ENCODE measurements around the gene OR1L6. TPM values are rescaled to one million over a fixed set of nuclear protein-coding genes. Genes with fewer than 3 reads are reported as not detected.

Gene OR1L6
- total and polyA plus RNA-seq, 2 of the 13 experiments (the other 11 are each of a cell fraction or from before 2014, with no cell fraction given): not detected

DNA sequence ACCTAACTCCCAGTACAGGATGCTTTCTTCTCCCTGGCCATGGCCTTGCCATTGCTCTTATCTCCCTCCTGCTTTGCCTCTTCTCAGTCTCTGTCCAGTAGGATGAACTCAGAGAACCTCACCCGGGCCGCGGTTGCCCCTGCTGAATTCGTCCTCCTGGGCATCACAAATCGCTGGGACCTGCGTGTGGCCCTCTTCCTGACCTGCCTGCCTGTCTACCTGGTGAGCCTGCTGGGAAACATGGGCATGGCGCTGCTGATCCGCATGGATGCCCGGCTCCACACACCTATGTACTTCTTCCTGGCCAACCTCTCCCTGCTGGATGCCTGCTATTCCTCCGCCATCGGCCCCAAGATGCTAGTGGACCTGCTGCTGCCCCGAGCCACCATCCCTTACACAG lies 46.7 kb downstream of the OR1L6 start, which contains the start of gene OR5C1 (continued):
- TF ChIP-seq, protein P1, sequence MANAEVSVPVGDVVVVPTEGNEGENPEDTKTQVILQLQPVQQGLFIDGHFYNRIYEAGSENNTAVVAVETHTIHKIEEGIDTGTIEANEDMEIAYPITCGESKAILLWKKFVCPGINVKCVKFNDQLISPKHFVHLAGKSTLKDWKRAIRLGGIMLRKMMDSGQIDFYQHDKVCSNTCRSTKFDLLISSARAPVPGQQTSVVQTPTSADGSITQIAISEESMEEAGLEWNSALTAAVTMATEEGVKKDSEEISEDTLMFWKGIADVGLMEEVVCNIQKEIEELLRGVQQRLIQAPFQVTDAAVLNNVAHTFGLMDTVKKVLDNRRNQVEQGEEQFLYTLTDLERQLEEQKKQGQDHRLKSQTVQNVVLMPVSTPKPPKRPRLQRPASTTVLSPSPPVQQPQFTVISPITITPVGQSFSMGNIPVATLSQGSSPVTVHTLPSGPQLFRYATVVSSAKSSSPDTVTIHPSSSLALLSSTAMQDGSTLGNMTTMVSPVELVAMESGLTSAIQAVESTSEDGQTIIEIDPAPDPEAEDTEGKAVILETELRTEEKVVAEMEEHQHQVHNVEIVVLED (CRISPR knock-in tag; IDR thresholded peaks at IDR 0.05; ENCODE audit: borderline replicate concordance): no peak
- TF ChIP-seq ZNF605 (CRISPR knock-in tag; IDR thresholded peaks at IDR 0.05) (no peak), ZFP62 (CRISPR knock-in tag; IDR thresholded peaks at IDR 0.05) (no peak), NFYC (CRISPR knock-in tag; IDR thresholded peaks at IDR 0.05) (no peak), SMARCE1 (IDR thresholded peaks at IDR 0.05; ENCODE audit: borderline replicate concordance) (no peak), ARNTL (CRISPR knock-in tag; IDR thresholded peaks at IDR 0.05) (no peak)
- TF ChIP-seq, protein P2, sequence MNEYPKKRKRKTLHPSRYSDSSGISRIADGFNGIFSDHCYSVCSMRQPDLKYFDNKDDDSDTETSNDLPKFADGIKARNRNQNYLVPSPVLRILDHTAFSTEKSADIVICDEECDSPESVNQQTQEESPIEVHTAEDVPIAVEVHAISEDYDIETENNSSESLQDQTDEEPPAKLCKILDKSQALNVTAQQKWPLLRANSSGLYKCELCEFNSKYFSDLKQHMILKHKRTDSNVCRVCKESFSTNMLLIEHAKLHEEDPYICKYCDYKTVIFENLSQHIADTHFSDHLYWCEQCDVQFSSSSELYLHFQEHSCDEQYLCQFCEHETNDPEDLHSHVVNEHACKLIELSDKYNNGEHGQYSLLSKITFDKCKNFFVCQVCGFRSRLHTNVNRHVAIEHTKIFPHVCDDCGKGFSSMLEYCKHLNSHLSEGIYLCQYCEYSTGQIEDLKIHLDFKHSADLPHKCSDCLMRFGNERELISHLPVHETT (CRISPR knock-in tag; conservative IDR thresholded peaks at IDR 0.05): no peak
- TF ChIP-seq, protein P3, sequence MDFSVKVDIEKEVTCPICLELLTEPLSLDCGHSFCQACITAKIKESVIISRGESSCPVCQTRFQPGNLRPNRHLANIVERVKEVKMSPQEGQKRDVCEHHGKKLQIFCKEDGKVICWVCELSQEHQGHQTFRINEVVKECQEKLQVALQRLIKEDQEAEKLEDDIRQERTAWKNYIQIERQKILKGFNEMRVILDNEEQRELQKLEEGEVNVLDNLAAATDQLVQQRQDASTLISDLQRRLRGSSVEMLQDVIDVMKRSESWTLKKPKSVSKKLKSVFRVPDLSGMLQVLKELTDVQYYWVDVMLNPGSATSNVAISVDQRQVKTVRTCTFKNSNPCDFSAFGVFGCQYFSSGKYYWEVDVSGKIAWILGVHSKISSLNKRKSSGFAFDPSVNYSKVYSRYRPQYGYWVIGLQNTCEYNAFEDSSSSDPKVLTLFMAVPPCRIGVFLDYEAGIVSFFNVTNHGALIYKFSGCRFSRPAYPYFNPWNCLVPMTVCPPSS (IDR thresholded peaks at IDR 0.05): no peak
- TF ChIP-seq, protein P4, sequence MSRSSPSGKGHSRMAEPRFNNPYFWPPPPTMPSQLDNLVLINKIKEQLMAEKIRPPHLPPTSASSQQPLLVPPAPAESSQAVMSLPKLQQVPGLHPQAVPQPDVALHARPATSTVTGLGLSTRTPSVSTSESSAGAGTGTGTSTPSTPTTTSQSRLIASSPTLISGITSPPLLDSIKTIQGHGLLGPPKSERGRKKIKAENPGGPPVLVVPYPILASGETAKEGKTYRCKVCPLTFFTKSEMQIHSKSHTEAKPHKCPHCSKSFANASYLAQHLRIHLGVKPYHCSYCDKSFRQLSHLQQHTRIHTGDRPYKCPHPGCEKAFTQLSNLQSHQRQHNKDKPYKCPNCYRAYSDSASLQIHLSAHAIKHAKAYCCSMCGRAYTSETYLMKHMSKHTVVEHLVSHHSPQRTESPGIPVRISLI (CRISPR knock-in tag; IDR thresholded peaks at IDR 0.05; ENCODE audit: borderline replicate concordance): no peak
- TF ChIP-seq, protein P5, sequence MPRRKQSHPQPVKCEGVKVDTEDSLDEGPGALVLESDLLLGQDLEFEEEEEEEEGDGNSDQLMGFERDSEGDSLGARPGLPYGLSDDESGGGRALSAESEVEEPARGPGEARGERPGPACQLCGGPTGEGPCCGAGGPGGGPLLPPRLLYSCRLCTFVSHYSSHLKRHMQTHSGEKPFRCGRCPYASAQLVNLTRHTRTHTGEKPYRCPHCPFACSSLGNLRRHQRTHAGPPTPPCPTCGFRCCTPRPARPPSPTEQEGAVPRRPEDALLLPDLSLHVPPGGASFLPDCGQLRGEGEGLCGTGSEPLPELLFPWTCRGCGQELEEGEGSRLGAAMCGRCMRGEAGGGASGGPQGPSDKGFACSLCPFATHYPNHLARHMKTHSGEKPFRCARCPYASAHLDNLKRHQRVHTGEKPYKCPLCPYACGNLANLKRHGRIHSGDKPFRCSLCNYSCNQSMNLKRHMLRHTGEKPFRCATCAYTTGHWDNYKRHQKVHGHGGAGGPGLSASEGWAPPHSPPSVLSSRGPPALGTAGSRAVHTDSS (CRISPR knock-in tag; conservative IDR thresholded peaks at IDR 0.05): no peak
- TF ChIP-seq, protein P6, sequence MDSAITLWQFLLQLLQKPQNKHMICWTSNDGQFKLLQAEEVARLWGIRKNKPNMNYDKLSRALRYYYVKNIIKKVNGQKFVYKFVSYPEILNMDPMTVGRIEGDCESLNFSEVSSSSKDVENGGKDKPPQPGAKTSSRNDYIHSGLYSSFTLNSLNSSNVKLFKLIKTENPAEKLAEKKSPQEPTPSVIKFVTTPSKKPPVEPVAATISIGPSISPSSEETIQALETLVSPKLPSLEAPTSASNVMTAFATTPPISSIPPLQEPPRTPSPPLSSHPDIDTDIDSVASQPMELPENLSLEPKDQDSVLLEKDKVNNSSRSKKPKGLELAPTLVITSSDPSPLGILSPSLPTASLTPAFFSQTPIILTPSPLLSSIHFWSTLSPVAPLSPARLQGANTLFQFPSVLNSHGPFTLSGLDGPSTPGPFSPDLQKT (CRISPR knock-in tag; IDR thresholded peaks at IDR 0.05; ENCODE audit: borderline replicate concordance): no peak
- TF ChIP-seq, protein P7, sequence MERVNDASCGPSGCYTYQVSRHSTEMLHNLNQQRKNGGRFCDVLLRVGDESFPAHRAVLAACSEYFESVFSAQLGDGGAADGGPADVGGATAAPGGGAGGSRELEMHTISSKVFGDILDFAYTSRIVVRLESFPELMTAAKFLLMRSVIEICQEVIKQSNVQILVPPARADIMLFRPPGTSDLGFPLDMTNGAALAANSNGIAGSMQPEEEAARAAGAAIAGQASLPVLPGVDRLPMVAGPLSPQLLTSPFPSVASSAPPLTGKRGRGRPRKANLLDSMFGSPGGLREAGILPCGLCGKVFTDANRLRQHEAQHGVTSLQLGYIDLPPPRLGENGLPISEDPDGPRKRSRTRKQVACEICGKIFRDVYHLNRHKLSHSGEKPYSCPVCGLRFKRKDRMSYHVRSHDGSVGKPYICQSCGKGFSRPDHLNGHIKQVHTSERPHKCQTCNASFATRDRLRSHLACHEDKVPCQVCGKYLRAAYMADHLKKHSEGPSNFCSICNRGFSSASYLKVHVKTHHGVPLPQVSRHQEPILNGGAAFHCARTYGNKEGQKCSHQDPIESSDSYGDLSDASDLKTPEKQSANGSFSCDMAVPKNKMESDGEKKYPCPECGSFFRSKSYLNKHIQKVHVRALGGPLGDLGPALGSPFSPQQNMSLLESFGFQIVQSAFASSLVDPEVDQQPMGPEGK (CRISPR knock-in tag; IDR thresholded peaks at IDR 0.05): no peak

Data from HepG2 (cell line).